Inflammatory macrophage (primary cell): ENCODE data around the gene UXS1.

Experiments used
- DNase-seq, 2 donors: peaks; one replicate each; pipeline ENCODE4 v3.0.0-alpha.2; 2020 to 2022

The UXS1 gene

GRCh38 chr2:106108351-106108750 lies 85.8 kb downstream of the UXS1 start:
- DNase-seq = no peak

- peak in 1 of 2 donors; percentile 22 for DNase-seq
These were observed 86.5 kb downstream of the UXS1 start for GRCh38 chr2:106107509-106108131.

- no peak for DNase-seq
These were observed 87.2 kb downstream of the UXS1 start for GRCh38 chr2:106106622-106107508.

DNA sequence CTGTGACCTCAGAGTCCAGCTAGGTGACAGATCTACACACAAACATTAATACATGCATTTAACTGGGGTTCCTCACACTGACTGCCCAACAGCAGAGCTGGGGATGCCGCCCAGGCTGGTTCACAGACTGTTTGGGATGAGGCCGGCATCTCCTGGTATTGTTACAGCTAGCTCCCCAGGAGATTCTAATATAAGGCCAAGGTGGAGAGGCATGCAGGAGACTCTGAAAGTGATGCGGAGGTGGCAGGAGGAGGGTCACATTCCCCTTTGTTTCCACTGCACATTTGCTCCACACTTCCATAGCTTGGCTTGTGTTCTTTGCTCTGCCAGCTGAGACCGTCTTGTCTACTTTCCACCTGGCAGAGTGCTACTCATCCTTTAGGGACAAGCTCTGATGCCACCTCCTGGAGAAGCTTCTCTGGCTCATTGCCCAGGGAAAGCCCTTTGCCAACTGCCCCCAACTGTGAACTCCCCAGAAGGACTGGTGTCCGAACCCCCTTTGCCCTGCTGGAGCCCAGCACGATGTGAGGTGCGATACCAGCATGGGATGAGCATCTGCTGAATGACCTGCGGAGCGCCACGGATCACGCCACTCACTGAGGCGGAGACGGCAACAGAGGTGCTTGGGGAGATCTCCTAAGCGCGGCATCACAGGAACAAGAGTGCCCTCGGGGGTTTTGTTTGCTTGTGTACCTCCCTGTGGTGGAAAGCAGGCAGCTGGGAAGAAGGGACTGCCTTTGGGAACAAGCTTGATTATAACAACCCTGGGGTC lies 88.8 kb downstream of the UXS1 start:
- no peak for DNase-seq

DNA sequence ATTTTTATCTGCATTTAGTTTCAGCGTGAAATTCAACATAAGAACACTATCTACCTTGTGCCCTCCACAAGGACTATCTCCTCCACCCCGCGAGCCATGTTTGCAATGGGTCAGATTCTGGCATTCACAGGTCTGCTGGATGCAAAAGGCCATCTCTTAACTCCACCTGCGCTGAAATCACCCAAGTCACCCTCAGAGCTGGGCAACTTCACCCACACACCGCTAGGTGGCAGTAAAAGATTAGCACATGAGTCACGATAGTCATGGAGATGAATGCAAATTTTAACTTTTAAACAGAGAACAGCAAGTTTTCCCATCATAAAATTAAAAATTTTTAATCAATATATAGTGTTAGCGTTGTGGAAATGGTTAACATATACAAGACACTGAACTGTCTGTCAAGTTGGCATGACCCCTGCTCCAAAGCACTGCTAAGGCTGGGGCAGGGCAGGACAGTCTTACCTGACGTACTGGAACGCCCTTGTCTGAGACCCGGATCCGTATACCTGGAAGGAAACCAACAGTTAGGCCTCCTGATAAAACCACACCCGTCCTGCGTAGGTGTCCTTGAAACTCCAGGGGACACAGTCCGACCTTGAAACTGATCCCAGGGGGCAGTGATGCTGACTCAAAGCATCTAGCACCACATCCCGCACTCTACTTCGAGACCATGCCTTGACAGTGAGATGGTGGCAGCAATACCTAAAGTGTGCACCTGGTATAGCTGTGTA lies 89.6 kb downstream of the UXS1 start:
- peak; percentile 46 to 66 for DNase-seq

GRCh38 chr2:106099691-106100090 lies 94.4 kb downstream of the UXS1 start:
- no peak for DNase-seq

- DNase-seq = no peak
These were observed 95.4 kb downstream of the UXS1 start for GRCh38 chr2:106098664-106099063.

DNA sequence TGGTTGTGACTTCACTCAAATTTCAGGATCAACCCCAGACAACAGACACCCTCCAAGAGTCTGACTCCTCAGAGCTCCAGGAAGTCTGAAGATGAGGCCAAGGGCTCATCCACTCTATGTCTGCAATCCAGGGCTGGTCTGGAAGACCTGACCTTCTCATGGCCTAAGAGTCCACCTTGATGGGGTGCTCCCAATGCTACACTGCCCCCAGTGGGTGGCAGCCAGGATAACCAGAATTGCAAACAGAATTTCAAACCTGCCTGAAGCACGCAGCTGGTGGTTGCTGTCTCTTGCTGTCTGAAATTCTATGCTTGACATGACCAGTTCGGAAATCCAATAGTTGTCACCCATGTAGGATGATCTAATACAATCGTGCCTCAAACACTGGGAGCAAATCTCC lies 96.0 kb downstream of the UXS1 start:
- DNase-seq = no peak

- no peak for DNase-seq
These were observed 96.8 kb downstream of the UXS1 start for GRCh38 chr2:106097038-106098000.

DNA sequence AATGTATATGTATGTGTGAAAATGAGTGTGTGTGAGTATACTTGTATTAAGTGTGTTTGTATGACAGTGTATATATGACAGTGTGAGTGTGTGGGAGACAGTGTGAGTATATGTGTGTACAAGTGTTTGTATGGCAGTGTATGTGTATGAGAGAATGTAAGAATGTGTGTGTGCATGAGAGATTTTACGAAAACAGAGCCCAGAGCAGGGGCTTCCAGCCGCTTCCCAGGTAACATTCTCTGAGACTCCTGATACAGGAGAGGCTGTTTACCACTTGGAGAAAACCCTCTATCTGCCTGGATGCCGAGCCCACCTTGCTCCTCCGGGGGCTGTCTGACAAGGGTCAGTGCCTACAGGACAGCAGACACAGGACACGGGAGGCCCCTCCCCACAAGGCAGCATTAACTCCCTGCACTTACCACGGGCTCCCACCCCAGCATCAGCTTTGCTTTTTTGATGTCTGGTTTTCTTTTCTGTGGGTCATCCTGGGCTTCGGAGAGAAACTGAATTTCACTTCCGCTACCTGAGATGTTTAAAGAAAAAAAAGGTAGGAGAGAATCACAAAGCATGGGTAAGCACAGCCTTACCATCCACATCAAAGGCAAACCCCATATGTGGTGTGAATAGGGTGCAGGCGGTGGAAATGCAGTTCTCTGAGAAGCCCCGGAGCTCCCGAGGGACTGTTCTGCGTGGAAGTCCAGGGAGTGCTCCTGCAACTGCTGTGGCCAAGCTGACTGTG lies 97.6 kb downstream of the UXS1 start:
- DNase-seq = no peak

DNA sequence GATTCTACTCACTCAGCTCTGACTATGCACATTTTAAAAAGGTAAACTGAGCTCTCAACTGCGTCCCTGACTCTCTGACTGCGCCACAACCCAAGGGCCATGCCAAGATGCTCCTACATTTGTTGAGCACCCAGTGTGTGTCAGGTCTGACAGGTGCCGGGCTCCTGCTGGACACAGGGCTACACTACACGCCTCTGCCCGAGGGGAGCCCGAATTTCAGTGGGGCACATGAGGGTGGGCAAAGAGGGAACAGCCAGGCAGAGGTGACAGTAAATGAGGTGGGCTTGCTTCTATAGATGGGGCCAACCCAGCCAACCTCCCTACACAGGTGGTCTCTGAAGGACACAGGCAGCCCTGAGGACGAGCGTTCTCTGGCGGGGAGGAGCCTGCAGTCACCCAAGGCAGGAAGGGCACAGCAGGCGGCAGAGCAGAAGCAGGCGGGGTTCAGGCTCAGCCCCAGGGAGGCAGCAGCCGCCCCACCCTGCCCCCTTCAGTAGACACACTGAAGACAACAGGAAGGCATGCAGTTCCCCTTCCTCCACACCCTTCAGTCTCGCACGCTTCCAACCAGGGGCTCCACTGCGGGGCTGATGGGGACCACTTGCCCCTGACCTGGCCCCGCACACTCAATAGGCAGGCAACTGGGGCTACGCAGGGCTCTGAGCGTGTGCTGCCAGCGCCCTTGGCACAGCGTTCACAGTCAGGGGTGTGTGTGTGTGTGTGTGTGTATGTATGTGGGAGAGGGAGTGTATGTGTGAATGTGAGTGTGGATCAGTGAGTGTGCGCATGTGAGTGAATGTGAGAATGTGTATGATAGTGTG lies 98.4 kb downstream of the UXS1 start:
- peak in 1 of 2 donors; percentile 24 for DNase-seq

GRCh38 chr2:106094131-106094841 lies 99.8 kb downstream of the UXS1 start:
- no peak for DNase-seq

- no peak for DNase-seq
These were observed 103.0 kb downstream of the UXS1 start for GRCh38 chr2:106090916-106091618.

DNA sequence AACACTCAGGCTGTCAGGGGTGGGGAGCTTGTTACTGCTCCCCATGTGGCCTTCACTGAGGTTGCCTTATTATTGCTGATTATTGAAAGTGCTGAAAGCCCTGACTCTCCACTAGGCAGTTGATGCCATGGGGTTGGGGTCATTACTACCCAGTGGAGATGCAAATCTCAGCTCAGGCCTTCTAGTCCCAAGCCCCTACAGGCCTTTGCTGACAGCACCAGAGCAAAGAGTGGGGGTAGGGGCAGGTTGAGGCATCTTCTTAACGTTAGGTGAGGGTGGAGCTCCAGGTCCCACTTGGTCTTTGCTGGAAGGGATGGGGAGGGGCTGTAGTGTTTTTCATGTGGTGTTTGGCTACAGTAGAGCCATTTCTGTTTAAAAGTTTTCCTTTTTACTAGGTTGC lies 104.5 kb downstream of the UXS1 start:
- no peak for DNase-seq

DNA sequence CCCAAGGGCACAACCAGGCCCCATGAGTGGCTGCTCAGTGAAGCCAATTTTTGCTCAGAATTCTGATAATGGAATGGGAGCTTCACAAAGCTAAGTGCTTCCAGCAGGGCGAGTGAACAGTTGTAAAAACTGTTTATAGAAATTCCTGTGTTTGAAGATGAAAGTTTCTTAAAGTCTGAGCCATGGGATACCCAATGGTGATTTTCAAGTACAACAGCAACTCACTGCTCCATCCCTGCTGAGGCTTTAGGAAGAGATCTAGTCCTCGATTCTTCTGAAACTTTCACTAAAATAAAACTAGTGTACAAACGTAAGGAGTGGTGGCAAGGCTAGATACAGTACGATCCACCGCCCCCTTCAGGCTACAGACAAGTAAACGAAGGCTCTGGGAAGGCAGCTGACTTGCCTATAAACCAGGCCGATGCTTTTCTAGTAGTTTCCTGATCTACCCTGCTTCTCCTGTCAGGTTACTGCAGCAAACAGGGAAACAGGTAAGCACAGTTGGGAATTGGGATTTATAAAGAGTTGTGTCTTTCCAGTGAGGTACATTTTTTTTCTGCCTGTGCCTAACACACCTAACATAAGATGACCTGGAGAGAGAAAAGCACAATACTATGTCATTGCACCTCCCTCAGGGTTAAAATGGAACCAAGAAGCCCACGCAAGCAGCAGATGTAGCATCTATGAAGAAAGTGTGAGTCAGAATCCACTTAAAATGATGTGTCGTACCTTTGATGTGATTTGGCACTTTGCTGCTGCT lies 108.7 kb downstream of the UXS1 start:
- peak in 1 of 2 donors; percentile 37 for DNase-seq

DNA sequence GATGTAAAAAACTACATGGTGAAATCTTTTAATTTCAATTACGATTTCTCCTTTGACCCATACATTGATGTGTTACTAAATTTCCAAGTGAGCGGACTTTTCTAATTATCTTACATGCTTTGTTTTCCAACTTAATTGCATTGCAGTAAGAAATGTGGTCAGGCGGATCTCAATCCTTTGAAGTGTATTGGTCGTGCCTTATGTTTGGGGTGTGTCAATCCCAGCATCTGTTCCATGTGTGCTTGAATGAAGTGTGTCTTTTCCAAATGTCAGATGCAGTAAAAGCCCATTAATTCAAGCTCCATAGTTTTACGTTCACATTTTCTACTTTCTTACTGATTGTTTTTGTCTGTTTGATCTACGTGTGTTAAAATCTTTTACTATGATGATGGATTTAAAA lies 113.1 kb downstream of the UXS1 start:
- no peak for DNase-seq

DNA sequence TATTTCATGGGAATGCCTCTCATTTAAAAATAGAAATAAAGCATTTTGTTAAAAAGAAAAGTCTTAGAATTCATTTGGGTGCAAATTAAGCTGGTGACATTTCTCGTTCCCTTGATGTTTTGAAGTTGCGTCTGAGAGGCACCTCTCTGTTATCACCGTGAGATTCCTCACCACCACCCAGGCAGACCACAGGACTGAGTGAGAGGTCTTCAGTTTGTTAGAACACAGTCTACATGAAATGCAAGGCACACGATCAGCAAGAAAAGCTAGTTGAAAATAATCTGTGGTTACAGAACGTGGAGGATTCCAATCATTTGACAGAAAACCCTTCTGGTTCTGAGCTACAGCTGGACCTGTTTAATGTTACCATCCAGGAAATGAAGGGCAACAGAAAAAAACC lies 116.0 kb downstream of the UXS1 start:
- DNase-seq = no peak

GRCh38 chr2:106076941-106077340 lies 117.2 kb downstream of the UXS1 start:
- no peak for DNase-seq
